B cell (primary cell): ENCODE results near the gene MAGI2.

Experiments used
- EZH2 ChIP-seq: IDR thresholded peaks from 2 replicates; pipeline ENCODE4 v1.6.1; 2012; ENCODE audit warnings: borderline replicate concordance, low read depth, mild to moderate bottlenecking, moderate library complexity, low read length; ENCODE audit not compliant: insufficient read depth, poor library complexity, severe bottlenecking
- TF ChIP-seq, protein P1 (sequence below): fragments of 200-600 bp; IDR thresholded peaks from one replicate; pipeline ENCODE4 v1.8.0; 2022; ENCODE audit warnings: antibody characterized with exemption, mild to moderate bottlenecking

- no peak for TF ChIP-seq EZH2
- TF ChIP-seq, protein P1, sequence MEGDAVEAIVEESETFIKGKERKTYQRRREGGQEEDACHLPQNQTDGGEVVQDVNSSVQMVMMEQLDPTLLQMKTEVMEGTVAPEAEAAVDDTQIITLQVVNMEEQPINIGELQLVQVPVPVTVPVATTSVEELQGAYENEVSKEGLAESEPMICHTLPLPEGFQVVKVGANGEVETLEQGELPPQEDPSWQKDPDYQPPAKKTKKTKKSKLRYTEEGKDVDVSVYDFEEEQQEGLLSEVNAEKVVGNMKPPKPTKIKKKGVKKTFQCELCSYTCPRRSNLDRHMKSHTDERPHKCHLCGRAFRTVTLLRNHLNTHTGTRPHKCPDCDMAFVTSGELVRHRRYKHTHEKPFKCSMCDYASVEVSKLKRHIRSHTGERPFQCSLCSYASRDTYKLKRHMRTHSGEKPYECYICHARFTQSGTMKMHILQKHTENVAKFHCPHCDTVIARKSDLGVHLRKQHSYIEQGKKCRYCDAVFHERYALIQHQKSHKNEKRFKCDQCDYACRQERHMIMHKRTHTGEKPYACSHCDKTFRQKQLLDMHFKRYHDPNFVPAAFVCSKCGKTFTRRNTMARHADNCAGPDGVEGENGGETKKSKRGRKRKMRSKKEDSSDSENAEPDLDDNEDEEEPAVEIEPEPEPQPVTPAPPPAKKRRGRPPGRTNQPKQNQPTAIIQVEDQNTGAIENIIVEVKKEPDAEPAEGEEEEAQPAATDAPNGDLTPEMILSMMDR, result no peak
Measured at GRCh38 chr7:78103475-78103874, 1350.0 kb downstream of the MAGI2 start.
